Measurements from ENCODE around the gene RCHY1.
A peak's percentile ranks its signal among the peaks of the same experiment; 100 is the strongest.
"Not testable (repeated sequence)": the region's sequence is repeated elsewhere in the genome, so short reads cannot be mapped to it uniquely, and the experiment has no call there.

The RCHY1 gene

DNA sequence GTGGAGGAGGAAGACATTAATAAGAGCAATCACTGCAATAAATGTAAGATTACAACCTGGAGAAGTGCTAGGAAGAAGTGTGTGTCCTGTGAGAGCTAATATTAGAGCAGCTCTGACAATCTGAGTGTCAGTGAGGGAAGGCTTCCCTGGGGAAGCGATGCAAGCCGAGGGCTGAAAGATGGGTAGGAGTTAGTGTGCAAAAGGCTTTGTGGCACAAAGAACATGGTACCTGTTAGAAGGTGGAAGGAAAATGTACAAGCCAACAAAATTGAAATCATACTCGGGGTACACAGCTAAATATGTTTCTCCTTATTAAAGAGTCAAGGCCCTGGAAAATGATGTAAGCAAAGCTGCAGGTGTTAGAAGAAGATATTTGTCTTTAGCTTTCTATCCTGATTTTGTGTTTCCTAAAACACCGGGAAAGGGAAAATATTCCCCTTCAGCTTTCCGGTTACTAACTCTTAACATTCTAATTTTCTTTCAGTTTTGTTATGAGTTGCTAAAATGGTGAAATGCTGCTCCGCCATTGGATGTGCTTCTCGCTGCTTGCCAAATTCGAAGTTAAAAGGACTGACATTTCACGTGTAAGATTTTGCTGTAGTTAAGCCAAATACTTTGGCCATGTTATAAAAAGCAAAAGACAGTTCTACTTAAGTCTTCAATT, 878 bp upstream of the RCHY1 start:
- no peak for DNase-seq (ENCODE audit: low spot score)

DNA sequence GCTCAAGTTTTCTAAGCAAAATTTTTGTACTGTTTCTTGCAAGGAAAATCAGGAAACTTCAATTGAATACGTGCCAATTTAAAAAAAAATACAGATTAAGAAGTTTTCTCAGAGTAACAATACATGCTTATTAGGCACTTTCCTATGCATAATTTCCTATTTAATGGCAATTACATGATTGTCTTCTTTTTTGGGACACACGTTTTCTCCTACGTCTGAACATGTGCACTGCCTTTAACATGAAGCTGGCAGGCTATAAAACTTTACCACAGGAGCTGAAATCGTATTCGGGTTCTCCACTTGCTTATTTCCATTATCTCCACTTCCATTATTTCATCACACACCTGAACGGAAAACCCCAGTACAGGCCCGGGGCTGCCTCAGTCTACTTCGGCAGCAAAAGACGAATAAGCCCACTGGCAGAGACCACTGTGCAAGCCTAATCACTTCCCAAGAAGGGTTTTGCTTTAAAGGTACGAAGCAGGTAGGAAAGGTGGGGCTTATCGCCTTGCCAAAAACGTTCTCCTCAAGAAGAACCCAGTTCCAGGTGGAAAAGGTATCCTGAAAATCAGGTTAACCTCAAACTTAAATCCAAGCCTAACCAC, 575 bp downstream of the RCHY1 start:
- peak; percentile 6 for DNase-seq (ENCODE audit: low spot score)

DNA sequence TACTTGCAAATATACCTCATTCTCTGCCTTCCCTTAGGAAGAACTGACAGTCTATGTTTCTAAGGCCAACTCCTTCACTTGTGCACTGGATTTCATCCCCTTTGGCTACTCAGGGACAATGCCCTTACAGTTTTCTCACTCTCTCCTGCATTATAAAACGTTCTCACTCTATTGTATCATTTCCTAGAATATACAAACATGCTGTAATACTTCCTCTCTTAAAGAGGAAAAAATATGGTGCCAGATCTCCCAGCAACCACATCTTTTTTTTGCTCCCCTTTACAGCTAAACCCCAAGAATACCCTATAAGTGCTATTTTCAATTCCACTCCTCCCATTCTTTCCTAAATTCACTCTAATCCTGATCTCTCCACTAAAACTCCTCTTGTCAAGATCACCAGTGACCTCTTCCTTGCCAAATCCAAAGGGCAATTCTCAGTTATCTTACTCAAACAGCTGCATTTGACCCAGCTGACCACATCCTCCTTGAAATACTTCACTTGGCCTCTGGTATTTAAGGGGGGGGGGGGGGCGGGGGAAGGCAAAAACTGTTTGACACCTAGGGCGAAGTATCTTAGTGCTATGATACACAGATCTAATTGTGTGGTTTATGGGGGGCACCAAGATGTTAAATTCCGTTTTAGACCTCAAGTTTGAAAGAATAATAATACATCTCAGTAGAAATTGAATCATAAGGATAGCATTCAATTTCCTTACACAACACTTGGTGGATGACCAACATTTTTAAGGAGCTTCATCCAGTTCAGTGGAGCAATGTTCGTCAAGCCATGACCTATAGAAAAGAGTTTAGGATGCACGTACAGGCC, 1.6 kb downstream of the RCHY1 start:
- DNase-seq (ENCODE audit: low spot score) = peak; percentile 25

DNA sequence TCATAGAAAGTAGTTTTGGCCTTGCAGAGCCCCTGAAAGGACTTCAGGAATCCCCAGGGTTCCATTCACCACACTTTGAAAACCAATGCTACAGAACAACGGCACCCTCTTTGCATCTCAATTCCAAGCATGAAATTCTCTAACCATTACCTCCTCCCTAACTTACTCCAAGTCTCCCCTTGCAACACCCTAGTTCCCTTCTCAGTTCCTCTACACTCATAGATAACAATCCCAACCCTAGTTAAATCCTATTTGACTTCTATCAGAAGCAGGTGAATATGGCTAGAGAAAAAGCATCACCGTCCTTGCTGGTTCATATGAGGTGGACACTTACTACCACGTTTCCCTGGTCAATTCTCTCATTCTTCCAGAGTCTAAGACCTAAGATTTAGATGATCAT, 2.4 kb downstream of the RCHY1 start:
- DNase-seq (ENCODE audit: low spot score) = no peak

DNA sequence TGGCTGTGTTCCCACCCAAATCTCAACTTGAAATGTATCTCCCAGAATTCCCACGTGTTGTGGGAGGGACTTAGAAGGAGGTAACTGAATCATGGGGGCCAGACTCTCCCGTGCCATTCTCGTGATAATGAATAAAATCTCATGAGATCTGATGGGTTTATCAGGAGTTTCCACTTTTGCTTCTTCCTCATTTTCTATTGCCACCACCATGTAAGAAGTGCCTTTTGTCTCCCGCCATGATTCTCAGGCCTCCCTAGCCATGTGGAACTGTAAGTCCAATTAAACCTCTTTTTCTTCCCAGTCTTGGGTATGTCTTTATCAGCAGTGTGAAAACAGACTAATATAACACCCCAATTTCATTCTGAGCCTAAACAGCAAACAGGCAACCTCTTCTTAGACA, 4.6 kb downstream of the RCHY1 start:
- not testable (repeated sequence) for DNase-seq (ENCODE audit: low spot score)

DNA sequence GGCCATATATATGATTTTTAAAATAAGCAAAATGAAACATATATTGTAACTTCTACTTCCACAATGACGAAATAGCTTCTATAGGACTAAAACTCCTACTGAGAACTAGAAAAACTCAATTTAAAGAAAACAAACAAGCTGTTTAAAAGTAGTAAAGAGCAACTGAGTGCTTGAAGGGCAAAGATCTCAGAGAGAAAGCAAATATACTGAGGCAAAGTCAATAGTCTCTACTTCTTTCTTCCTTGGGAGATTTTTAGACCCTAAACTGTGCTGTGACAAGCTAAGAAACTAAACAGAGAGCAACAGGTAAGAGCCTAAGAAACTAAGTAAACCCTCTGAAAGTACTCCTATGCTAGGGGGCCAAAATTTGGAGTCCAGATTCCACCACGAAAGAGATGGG, 8.6 kb downstream of the RCHY1 start:
- DNase-seq (ENCODE audit: low spot score) = no peak

DNA sequence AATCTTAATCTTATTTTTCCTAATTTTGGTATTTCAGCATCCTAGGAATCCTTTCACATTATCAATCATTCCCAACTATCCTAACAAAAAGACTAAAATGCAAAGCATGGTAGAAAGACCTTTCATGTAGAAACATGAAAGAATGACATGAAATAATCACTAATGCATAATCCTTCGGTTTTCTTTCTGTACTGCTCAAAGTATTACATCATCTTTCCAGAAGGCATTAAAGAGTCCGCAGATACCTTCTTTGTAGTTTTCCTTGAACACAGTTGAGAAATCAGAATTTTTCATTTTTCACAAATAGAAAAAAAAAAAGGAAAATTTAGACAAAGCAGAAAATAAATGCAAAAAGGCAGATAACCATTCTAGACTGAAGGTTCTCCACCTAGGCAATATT, 11.5 kb downstream of the RCHY1 start:
- no peak for DNase-seq (ENCODE audit: low spot score)

DNA sequence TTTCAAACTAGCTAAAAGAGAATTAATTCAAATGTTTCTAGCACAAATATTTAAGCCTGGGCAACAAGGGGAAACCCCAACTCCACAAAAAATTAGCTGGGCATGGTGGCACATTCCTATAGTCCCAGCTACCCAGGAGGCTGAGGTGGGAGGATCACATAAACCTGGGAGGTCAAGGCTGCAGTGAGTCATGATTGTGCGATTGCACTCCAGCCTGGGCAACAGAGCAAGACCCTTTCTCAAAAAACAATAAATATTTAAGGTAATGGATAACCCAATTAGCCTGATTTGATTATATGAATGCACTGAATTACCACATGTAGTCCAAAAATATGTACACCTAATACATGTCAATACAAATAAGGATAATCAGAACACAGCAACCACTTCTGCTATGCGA, 14.3 kb downstream of the RCHY1 start:
- no peak for DNase-seq (ENCODE audit: low spot score)

DNA sequence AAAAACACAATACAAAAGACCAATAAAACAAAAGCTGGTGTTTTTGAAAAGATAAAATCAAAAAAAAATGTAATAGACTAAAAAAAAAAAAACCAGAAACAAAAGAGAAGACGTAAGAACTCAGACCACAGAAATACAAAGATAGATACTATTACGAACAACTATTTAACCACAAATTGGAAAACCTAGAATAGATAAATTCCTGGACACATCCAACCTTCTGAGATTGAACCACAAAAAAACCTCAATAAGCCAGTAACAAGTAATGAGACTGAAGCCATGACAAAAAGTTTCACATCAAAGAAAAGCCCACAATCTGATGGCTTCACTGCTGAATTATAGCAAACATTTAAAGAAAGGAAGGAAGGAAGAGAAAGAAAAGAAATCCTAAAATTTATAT, 16.2 kb downstream of the RCHY1 start:
- no peak for DNase-seq (ENCODE audit: low spot score)

DNA sequence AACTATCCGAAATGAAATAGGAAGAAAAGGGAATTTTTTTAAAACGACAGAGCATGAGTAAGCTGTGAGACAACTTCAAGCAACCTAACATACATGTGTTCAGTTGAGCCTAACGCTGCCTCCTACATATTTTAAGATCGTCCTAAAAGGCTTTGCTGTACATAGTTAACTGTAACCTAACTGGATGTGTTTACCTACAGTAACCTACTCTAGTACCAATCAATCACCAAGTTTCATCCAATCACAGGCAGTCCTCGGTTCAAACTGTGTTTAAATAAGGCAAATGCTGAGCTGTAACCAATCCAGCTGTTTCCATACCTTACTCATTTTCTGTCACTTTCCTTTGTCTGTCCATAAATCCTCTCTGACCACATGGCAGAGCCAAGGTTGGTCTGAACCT, 17.1 kb downstream of the RCHY1 start:
- no peak for DNase-seq (ENCODE audit: low spot score)

DNA sequence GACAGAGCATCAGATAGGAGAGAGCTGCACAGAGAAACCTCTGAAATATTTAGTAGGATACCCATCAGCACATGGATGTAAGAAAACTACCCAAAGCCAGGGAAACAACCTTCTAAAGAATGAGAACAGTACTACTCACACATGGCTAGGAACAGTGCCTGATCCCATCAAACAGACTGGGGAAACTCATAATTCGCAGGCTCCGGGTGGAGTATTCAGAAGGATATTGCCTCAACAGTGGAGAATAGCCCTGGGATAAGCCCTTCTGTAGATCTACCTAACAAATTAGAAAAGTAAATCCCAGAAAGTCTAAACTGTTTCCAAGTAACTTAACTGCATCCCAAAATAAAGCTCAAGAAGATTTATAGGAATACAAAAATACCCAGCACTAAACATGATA, 17.8 kb downstream of the RCHY1 start:
- no peak for DNase-seq (ENCODE audit: low spot score)

DNA sequence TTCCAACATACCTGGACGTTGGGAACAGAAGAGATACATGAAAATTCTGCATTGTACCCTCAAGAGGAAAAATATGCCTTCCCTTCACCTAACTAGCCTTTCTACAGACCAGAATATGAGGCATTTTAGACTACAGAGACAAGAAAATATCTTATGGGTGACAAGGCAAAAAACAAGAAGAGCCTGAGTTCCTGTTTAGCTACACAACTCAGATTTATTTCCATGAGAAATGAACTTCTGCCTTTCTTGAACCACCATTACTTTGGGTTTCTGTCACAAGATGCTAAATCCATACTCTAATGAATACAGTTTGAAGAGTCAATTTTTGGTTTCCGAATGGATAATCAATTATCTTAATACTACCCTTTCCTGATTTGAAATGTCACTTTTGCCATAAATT, 18.7 kb downstream of the RCHY1 start:
- no peak for DNase-seq (ENCODE audit: low spot score)

DNA sequence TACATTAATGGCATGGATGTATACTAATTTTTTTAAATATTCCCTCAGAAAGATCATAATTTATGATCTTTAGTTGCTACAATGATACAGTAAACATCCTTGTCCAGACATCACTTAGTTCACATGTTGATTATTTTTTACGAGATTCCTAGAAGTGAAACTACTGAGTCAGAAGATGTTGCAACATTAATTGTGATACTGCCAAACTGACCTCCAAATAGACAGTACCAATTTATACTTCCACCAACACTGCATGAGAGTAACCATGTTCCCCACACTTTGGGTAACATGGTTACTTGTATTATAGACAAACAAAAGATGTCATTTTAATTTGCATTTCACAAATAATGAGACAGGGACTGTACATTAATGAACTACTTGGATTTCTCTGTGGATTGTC, 19.6 kb downstream of the RCHY1 start:
- no peak for DNase-seq (ENCODE audit: low spot score)

DNA sequence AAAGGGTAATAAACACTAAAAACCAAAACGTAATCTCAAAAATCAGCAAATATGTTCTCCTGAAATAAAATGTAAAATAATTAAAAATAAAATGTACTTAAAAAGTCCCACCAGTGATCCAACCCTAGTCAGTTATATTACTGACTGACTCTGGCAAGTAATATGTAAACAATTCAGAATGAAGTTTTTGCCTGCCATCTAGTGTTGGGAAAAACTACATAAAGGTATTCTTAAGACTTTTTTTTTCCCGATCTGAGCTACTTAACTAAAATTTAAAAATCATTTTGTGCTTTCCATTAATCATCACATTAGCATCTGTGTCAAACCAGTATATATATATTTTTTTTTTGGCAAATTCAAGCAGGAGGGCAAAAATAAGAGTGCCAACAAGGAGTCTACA, 24.0 kb downstream of the RCHY1 start:
- peak; percentile 2 for DNase-seq (ENCODE audit: low spot score)

DNA sequence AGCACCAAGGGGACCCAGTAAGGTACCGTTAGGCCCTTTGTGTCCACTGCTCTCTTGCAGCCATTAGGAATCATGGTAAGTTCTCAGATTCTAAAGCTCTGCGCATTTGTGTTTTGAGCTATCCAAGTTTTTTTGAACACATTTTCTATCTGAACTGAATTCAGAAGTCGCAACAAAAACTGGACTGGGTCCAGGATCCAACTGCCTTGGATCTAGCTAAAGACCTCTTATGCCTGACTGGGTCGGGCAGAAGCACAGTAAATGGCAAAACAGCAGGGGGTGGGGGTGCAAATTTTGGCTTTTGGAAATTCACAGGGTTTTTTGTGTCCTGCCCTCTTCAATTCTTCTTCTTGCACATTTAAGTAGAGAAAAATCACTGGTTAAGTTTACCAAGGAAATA, 30.0 kb downstream of the RCHY1 start:
- DNase-seq (ENCODE audit: low spot score) = no peak

DNA sequence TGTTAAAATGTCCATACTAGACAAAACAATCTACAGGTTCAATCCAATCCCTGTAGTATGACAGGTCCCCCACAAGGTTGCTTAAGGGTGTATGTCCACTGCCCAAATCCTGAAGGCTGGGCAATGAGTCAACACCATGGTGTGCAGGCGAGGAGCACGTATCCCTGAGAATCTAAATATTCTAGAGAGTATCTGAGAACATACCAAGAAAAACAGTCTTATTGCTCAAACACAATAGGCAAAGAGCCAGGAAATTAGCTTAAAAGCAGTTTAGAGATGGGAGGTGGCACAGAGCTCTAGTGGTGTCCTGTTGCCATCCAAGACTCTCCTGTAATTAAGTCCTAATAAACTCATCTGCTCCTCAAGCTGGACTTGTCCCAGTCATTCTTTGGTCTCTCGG, 37.0 kb downstream of the RCHY1 start:
- DNase-seq (ENCODE audit: low spot score) = no peak

DNA sequence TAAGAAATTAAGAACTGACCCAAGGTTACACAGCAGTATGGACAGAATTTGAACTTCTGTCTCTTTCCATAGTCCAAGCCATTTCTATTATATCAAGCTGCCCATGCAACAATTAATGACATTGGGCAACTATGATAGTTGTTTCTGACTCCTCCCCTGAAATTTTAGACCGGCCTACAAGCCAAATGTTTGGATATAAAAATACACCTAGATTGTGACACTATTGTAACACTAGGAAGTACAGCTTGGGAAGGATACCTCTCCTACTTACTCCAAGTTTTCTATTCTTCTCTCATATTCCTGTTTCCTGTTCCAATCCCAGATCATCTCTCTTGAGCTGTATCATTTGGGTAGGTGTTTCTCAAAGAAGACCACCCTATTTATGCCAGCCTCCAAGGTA, 43.5 kb downstream of the RCHY1 start:
- no peak for DNase-seq (ENCODE audit: low spot score)

DNA sequence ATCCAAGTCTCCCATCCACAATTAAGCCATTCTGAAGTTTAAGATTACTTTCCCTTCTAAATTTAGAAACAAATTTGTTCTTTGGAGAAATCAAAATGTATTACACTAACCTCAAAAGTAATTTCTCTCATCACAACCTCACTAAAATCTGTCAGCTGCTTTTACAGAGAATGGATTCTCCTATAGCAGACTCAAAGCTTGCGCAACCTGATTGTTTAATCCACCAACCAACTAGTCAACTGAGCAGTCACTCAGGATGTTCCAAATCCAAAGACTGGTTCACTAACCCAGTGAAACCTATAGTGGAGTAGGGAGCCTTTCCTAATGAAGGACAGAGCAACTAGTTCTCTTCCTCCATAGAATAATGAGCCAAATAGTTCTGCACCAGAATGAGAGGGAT, 44.3 kb downstream of the RCHY1 start:
- no peak for DNase-seq (ENCODE audit: low spot score)

DNA sequence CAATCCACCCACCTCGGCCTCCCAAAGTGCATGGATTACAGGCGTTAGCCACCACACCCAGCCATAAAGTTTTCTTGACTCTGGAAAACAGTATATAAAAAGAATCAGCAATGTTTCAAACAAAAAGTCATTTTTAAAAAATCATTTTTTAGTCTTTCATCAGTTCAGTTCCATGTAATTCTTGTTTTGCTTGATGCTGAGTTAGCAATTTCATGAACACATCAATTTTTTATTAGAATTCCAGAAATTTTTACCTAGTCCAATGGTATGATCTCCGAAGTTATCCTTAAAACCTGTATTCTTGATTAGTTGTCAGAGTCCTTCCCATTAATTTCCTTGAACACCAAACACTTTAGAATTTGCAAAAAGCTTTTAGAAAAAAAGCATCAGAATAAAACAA, 56.8 kb downstream of the RCHY1 start:
- no peak for DNase-seq (ENCODE audit: low spot score)

DNA sequence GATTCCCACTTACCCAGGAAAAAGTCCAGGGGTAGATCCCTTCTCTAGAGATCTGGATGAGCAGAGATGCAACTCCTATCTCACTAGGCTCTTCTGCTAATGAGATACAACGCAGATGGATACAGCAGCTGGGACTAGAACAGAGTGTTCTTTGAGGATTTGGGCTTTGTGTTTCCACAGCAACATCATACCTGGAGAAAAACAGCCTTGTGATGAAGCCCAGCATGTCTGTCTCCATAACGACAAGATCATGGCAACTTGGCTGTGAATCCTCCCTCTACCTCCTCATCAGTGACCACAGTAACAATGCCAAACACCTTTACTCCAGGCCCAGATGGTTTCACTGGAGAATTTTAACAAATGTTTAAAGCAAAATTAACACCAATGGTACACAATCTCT, 80.1 kb downstream of the RCHY1 start:
- DNase-seq (ENCODE audit: low spot score) = no peak

DNA sequence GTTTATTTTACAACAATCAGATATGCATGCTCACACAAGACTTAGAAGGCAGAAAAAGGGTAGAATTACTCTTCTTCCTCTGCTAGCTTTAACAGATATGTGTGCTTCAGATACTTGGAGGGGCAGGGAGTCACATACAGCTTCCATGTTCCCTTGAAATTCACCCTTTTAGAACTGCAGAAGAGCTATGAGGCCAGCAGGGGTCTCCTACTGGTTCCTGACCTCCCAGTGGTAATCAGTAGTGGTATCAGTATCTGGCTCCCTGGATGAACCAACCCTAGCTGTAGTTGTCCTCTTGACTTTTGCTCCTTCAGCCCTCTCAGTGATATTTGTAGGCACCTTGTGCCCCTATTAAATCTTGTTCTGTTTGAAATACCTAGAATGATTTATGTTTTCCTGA, 81.5 kb downstream of the RCHY1 start:
- peak; percentile 19 for DNase-seq (ENCODE audit: low spot score)

DNA sequence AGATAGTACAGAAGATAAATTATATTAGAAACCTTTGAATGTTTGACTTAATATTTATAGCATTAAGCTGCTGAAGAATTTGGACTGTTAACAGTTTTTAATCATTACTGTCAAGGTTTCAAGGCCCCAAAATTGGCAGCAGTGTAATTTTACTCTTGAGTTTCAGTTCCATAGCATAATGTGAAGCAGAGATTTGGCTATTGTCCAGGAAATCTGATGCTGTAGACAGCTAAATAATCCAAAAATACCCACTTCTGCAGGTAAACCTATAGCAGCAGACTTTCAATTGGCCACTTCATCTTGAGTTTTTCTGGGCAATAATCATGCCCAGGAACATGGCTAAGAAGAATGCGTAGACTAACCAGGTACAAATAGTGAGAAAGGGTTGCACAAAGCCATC, 85.0 kb downstream of the RCHY1 start:
- no peak for DNase-seq (ENCODE audit: low spot score)
